ENCODE data around the gene TTI1.

The TTI1 gene

GRCh38 chr20:37936451-37936850, 96.8 kb downstream of the TTI1 start:
- DNase-seq (ENCODE audit: low spot score) = no peak

- no peak for DNase-seq (ENCODE audit: low spot score)
Observed at GRCh38 chr20:37936041-37936440, 97.2 kb downstream of the TTI1 start.

GRCh38 chr20:37935435-37935834, 97.8 kb downstream of the TTI1 start:
- DNase-seq (ENCODE audit: low spot score) = no peak

DNA sequence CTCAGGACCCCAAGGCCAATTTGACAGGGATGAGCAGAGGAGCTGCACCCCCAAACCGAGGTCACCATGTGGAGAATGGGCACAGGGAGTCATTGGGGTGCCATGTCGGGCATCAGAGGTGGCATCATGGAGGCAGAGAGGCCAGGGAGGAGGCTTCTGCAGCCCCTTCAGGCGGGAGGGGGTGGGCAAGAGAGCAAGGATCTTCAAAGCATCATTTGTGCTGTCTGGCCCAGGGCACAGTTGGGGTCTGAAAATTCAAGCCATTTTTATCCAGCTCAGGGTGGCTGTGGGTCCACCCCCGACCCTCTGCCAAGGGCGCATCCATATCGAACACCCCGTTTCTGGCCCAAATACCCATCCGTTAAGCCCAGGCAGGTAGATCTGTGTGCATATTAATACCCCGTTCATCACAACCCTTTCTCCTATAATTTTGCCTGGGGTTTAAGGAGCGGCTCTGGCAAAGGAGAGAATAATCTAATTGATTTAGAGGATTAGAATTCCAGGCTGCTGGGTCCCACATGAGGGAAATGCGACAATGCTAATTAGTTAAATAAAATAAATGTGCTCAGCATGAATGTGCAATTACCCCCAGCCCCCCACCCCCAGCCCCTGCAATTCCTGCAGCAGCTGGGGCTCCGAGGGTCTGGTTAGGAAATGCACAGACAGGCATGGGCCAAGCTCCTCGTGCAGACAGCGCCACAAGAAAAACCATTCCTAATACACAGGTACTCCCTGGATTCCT, 98.5 kb downstream of the TTI1 start:
- no peak for DNase-seq (ENCODE audit: low spot score)

DNA sequence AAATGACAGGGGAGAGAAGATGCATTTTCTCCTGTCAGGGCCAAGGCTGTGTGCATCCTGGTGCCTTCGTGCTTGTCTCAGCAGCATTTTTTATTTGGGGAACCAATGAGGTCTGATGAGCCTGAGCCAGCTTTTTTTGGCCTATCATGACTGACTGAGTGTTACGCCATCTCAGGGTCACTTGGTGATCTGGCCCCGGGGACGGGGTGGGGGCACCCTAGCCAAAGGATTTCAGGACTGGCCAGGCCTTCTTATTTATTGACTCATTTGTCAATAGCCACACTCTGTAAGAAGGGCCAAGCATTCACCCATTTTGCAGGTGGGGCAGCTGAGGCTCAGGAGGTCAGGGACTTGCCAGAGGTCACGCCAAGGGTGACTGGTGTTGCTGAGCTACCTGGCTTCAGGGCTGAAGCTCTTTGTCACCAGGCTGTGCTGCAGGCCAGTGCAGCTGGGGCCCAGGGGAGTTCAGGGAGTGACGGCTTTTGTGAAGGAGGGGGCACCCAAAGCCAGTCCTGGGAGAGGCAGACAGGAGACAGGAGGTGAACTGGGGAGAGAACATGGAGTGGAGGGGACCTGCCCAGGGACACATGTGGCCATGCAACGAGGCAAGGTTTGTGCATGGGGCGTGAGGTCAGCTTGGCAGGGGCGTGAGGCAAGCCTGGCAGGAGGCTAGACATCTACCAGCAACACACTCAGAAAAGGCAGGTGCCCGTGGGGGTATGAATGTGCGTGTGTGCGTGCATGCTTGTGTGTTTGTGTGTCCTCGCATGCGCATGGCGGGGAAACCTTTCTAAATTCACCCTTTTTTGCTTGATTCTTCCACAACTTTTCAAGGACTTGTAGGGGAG, 99.2 kb downstream of the TTI1 start:
- DNase-seq (ENCODE audit: low spot score) = no peak

Data from Ammon's horn (tissue), 1 donor.